HCT116 (cell line): ENCODE measurements around the gene PILRA. TPM values are rescaled to one million over a fixed set of nuclear protein-coding genes. Genes with fewer than 3 reads are reported as not detected.
"Not testable (repeated sequence)": the region's sequence is repeated elsewhere in the genome, so short reads cannot be mapped to it uniquely, and the experiment has no call there.

Experiments used
- ATAC-seq: fragments of 200-7000 bp; cut with Tn5 transposase; 2 replicates; pipeline ENCODE4 v1.9.1; 2020; ENCODE audit warnings: mild to moderate bottlenecking, moderate library complexity
- BruUV-seq: library from RNA; stranded (reverse); fragments of 400-500 nt; replicated peaks from 2 replicates; lab custom pipeline; 2021; lab: Mats Ljungman, UMichigan
- CTCF ChIA-PET: fragments of 300-600 bp; sonication (Branson Sonifier 250); formaldehyde crosslinking; loops from one replicate; lab custom pipeline; 2021; ENCODE audit warnings: antibody characterized with exemption; lab: Charles Lee
- POLR2A ChIA-PET: fragments of 300-600, 350-600 bp; sonication (Branson Sonifier 250); formaldehyde crosslinking; loops from one replicate; lab custom pipeline; 2021; ENCODE audit warnings: antibody characterized with exemption; lab: Charles Lee
- RAD21 ChIA-PET, 2 experiments: fragments of 300-600 bp; sonication (Branson Sonifier 250); formaldehyde crosslinking; loops; one replicate each; lab custom pipeline; 2023; ENCODE audit warnings: low total read pairs in 2 of 2; ENCODE audit not compliant: uncharacterized antibody in 2 of 2, unreplicated experiment in 2 of 2, low non-redundant PET in 1 of 2; lab: Charles Lee
- DNase-seq: peaks from one replicate; pipeline ENCODE4 v3.0.0-alpha.2; 2010; ENCODE audit warnings: low read depth, low spot score
- H2AFZ ChIP-seq: fragments of 200-600 bp; shearing (Covaris generic), sonication (generic); 2 replicates; pipeline ENCODE4 v1.6.1; 2017; ENCODE audit warnings: low read depth, mixed run types, mixed read lengths, antibody characterized with exemption, low read length; ENCODE audit not compliant: poor library complexity, severe bottlenecking
- H3K27ac ChIP-seq: 2 replicates; pipeline ENCODE4 v1.5.1; 2012; ENCODE audit warnings: low read depth, low read length
- H3K27me3 ChIP-seq: fragments of 200-600 bp; sonication (generic); 2 replicates; pipeline ENCODE4 v1.6.1; 2016; ENCODE audit warnings: mixed run types, low read length, mixed read lengths; ENCODE audit not compliant: insufficient read depth
- H3K36me3 ChIP-seq, 2 experiments: fragments of 200-500 bp in 1 of 2; fragments of 200-600 bp in 1 of 2; sonication (Bioruptor generic) in 1 of 2; sonication (generic) in 1 of 2; 2 replicates each; pipeline versions ENCODE4 v1.5.1 to v1.6.1; 2014 to 2016; ENCODE audit warnings: low read length in 2 of 2, inconsistent platforms in 1 of 2, mixed read lengths in 1 of 2, mixed run types in 1 of 2; ENCODE audit not compliant: insufficient read depth in 2 of 2, control insufficient read depth in 1 of 2
- H3K4me1 ChIP-seq, 2 experiments: fragments of 200-600 bp in 1 of 2; sonication (generic) in 1 of 2; 2 replicates each; pipeline versions ENCODE4 v1.5.1 to v1.6.1; 2012 to 2017; ENCODE audit warnings: low read length in 2 of 2, inconsistent platforms in 1 of 2, mild to moderate bottlenecking in 1 of 2, mixed read lengths in 1 of 2, mixed run types in 1 of 2, moderate library complexity in 1 of 2; ENCODE audit not compliant: insufficient read depth in 2 of 2, control insufficient read depth in 1 of 2
- H3K4me2 ChIP-seq: fragments of 200-600 bp; sonication (generic); 2 replicates; pipeline ENCODE4 v1.6.1; 2017; ENCODE audit warnings: mixed run types, low read length, mixed read lengths
- H3K4me3 ChIP-seq, 2 experiments: fragments of 200-600 bp in 1 of 2; sonication (generic) in 1 of 2; replicated peaks in 1 of 2; 2 replicates each; pipeline ENCODE4 v1.5.1; 2011 to 2016; ENCODE audit warnings: low read length in 2 of 2, control low read depth in 1 of 2, low read depth in 1 of 2, mild to moderate bottlenecking in 1 of 2, mixed read lengths in 1 of 2, mixed run types in 1 of 2
- H3K79me2 ChIP-seq: fragments of 200-600 bp; sonication (generic); 2 replicates; pipeline ENCODE4 v1.6.1; 2017; ENCODE audit warnings: mild to moderate bottlenecking, mixed run types, low read length, moderate library complexity, mixed read lengths; ENCODE audit not compliant: insufficient read depth
- H3K9ac ChIP-seq: fragments of 200-600 bp; sonication (generic); 2 replicates; pipeline ENCODE4 v1.6.1; 2016; ENCODE audit warnings: low read length, mixed read lengths
- H3K9me2 ChIP-seq: fragments of 200-600 bp; sonication (generic), shearing (Covaris generic); 2 replicates; pipeline ENCODE4 v1.6.1; 2017; ENCODE audit warnings: mixed run types, mild to moderate bottlenecking, moderate library complexity; ENCODE audit not compliant: insufficient read depth
- H3K9me3 ChIP-seq, 2 experiments: fragments of 200-500 bp in 1 of 2; fragments of 200-600 bp in 1 of 2; sonication (Bioruptor generic) in 1 of 2; sonication (generic) in 1 of 2; 2 replicates each; pipeline ENCODE4 v1.6.1; 2014 to 2017; ENCODE audit warnings: low read length in 2 of 2, mixed read lengths in 2 of 2, inconsistent platforms in 1 of 2, low read depth in 1 of 2, mild to moderate bottlenecking in 1 of 2, mixed run types in 1 of 2, moderate library complexity in 1 of 2; ENCODE audit not compliant: control insufficient read depth in 1 of 2, insufficient read depth in 1 of 2
- H4K20me1 ChIP-seq: fragments of 200-600 bp; sonication (generic), shearing (Covaris generic); 2 replicates; pipeline ENCODE4 v1.6.1; 2017; ENCODE audit warnings: mixed run types, mild to moderate bottlenecking, moderate library complexity; ENCODE audit not compliant: insufficient read depth
- intact Hi-C: fragments of 100-400 bp; cut with micrococcal nuclease; formaldehyde crosslinking; loops from 2 replicates; pipeline ENCODE4 v1.10.0; 2022
- total RNA-seq: library from RNA; stranded (reverse); gene quantifications from one replicate; pipeline ENCODE4 v1.2.1, GENCODE V29; 2021; ENCODE audit not compliant: unreplicated experiment

The PILRA gene
- total RNA-seq, 1 experiment from 2014 or later = 1.8 TPM

- RAD21 ChIA-PET, POLR2A ChIA-PET: not testable (repeated sequence)
Measured at GRCh38 chr7:100325671-100326070, 47.6 kb upstream of the PILRA start.

GRCh38 chr7:100326914-100327313 is 46.4 kb upstream of the PILRA start:
- H2AFZ ChIP-seq, H3K9me2 ChIP-seq, H3K9me3 ChIP-seq, H3K79me2 ChIP-seq, H3K9ac ChIP-seq, H3K4me2 ChIP-seq, H4K20me1 ChIP-seq, H3K27ac ChIP-seq, H3K4me3 ChIP-seq, DNase-seq, H3K27me3 ChIP-seq, BruUV-seq, intact Hi-C loops, H3K36me3 ChIP-seq, POLR2A ChIA-PET, H3K4me1 ChIP-seq, RAD21 ChIA-PET, CTCF ChIA-PET, ATAC-seq: not testable (repeated sequence)

More at GRCh38 chr7:100325671-100326070, 47.6 kb upstream of the PILRA start:
- H3K79me2 ChIP-seq, H3K4me3 ChIP-seq, H3K9me2 ChIP-seq, H3K27me3 ChIP-seq, H3K4me1 ChIP-seq, H3K27ac ChIP-seq, ATAC-seq, H3K9me3 ChIP-seq, CTCF ChIA-PET, BruUV-seq, DNase-seq, H3K36me3 ChIP-seq, intact Hi-C loops, H3K9ac ChIP-seq, H4K20me1 ChIP-seq, H2AFZ ChIP-seq, H3K4me2 ChIP-seq: not testable (repeated sequence)
